Body of pancreas (tissue), 4 donors: Measurements from ENCODE around the gene TMA7.

Experiments used
- POLR2A ChIP-seq, 3 donors: fragments of 450-650 bp; IDR thresholded peaks; one replicate each; pipeline ENCODE4 v1.6.1; 2016; ENCODE audit warnings: antibody characterized with exemption in 3 of 3, mild to moderate bottlenecking in 2 of 3
- TF ChIP-seq, protein P1 (sequence below), 7 experiments: fragments of 450-650 bp in 4 of 7; fragments of 200-600 bp in 3 of 7; sonication (generic) in 3 of 7; IDR thresholded peaks; one replicate each; pipeline ENCODE4 v1.5.1; 2016 to 2019; ENCODE audit warnings: antibody characterized with exemption in 7 of 7

GRCh38 chr3:48422272-48422671 lies 17.8 kb upstream of the TMA7 start:
- TF ChIP-seq, protein P1, sequence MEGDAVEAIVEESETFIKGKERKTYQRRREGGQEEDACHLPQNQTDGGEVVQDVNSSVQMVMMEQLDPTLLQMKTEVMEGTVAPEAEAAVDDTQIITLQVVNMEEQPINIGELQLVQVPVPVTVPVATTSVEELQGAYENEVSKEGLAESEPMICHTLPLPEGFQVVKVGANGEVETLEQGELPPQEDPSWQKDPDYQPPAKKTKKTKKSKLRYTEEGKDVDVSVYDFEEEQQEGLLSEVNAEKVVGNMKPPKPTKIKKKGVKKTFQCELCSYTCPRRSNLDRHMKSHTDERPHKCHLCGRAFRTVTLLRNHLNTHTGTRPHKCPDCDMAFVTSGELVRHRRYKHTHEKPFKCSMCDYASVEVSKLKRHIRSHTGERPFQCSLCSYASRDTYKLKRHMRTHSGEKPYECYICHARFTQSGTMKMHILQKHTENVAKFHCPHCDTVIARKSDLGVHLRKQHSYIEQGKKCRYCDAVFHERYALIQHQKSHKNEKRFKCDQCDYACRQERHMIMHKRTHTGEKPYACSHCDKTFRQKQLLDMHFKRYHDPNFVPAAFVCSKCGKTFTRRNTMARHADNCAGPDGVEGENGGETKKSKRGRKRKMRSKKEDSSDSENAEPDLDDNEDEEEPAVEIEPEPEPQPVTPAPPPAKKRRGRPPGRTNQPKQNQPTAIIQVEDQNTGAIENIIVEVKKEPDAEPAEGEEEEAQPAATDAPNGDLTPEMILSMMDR (IDR thresholded peaks at IDR 0.05) = no peak
- TF ChIP-seq POLR2A (IDR thresholded peaks at IDR 0.05) = no peak
